Measurements from ENCODE around the gene METTL25.
A peak's percentile ranks its signal among the peaks of the same experiment; 100 is the strongest.

METTL25 gene

DNA sequence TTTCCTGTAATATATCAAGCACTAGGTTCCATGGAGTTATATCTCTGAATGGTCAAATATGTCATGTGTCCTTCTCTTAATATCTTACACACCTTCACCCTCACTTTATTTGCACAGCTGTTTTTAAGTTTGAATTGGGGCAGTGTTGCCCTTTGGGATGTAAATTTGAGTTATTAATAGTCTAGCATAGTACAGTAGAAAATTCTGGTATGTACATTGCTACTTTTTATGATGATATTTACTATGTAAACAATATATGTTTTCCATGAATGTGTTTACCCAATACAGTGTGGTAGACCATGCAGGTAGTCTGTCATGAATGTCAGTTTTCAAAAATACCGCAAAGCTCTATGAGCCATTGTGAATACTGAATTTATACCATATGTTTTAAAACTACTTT, 50.5 kb downstream of the METTL25 start:
- no peak for DNase-seq

DNA sequence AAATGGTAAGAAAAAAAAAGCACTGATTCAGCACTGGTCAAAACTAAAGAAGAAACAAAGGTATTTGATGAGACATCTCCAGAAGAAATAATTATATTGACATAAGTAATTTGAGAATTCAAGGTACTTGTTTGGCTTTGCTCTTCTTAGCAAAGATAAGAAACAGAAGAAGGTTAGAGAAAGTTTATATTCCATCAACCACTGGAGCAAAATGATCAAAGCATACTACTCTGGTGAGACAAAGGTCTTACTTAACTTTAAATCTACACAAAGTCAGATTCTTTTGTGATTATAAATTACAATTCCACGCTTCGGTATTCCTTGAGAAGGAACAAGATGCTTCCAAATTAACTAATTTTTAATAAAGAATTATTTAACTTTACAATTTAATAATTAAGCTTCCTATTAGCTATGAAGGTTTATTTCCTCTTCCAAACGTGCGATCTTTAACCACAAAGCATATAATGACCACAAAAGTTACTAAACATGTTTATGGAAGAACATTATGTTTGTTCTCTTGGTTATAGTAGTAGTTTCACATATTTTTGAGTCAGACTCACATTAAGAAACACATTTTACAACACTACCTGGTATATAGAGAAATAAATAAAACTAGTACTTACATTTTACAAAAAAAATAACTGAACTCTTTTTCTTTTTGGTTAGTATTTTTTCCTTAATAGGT, 53.4 kb downstream of the METTL25 start:
- no peak for DNase-seq

DNA sequence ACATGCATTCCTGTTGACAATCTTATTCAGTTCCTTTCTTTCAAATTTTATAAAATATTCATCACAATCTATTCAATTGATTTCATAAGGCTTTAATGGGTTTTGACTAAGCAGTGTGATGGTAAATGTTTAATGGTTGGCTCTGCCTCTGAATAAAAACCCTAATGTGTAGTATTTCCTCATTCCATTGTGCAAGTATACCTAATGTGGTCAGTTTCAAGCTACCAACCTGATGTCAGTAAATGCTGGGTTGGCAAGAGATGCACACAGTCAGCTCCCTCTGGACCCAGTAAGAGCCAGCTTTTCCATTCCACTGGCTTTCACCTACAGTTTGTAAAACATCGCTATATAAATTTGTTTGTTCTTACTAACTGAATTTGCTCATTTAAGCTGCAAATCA, 53.9 kb downstream of the METTL25 start:
- DNase-seq, result no peak

DNA sequence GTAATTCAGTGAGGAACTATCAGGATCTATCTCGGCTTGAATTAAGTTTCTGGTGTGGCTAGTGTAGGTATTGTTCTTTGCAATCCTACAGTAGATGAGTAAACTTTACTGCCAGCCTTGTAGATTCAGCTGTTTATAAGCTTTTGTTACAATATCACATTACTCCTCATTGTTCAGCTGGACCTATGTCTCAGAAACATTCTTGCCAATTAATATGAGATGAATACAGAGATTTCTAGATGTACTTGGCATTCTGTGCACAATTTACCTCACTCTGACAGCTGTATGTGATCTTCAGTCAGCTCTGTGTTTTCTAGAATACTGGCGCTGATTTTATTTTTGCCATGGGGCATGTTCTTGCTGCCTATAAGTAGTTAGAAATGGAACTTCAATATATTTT, 55.7 kb downstream of the METTL25 start:
- no peak for DNase-seq

DNA sequence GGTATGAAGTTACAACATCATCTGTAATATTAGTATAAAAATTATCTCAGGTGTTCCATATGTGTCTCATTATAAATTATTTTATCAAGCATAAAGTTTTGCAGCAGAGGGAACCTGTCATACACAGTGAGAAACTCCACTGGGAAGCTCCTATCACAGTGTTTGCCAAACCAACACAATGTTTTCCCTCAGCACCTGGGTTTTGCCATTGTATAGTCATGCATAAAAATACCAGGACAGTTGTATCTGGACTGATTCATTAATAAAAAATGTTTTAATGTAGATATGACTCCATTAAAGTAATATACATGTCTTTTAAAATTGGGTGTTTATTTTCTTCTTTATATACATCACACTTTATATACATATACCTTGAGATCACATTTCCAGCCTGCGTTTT, 56.6 kb downstream of the METTL25 start:
- DNase-seq, result no peak

DNA sequence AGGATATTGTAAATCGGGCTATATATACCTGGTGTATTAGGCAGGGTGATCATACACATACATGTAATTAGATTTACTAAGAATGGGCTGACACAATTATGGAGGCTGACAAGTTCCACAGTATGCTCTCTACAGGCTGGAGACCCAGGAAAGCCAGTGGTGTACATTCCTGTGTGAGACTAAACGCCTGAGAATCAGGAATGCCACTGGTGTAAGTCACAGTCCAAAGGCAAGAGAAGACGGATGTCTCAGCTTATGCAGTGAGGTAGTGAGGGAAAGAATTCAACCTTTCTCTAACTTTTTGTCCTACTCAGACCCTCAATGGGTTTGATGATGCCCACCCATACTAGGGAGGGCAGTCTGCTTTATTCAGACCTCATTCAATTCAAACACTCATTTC, 57.1 kb downstream of the METTL25 start:
- no peak for DNase-seq

DNA sequence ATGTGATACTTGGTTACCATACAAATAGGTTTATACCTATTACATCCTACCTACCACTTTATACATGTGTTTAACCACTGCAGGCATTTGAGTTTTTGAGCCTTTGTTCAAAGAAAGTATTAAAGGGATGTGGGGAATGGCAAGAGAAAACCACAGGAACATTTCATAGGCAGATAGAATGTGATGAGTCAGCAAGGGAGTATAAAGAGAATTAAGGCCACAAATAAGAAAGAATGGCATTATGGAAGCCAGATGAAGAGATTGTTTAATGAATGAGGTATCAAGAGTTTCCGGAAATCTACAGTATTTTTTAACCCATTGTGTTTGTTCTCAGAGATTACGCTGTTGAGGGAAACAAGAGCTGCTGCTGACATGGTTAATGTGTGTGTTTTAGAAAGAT, 66.9 kb downstream of the METTL25 start:
- no peak for DNase-seq

DNA sequence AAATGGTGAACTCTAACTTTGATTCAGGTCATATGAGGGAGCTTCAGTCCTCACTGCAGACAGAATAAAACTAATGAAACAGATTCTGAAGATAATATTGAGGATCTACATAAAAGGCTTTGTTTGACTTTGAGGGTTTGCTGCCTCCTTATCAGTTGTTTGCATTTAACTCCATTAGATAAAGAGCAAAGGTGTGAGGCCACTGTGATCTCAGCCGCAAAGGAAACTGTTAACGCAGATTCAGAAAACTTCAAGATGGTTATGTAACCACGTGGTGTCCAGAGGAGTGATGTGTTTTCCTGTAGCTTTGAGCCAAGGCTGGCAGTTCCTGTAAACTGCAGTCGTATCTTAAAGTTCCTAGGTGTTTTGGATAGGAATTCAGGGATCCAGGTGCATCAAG, 67.8 kb downstream of the METTL25 start:
- DNase-seq, result no peak

DNA sequence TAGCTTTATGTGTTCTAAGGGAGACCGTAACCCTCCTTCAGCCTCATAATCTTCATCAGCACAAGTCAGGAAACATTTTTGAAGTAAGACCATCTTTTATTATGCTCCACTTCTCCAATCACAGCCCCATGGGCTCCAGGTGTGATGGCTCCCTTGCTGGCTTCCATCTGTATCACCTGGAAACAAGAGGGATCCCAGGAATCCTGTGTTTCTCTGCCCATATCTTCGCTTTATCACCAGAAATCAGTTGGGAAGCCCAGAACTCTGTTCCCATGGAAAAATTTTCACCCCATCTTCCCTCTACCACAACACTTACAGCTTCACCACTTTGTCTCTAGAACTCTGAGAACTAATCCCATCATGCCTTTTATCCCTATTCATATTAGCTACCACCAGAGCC, 68.3 kb downstream of the METTL25 start:
- DNase-seq, result no peak

DNA sequence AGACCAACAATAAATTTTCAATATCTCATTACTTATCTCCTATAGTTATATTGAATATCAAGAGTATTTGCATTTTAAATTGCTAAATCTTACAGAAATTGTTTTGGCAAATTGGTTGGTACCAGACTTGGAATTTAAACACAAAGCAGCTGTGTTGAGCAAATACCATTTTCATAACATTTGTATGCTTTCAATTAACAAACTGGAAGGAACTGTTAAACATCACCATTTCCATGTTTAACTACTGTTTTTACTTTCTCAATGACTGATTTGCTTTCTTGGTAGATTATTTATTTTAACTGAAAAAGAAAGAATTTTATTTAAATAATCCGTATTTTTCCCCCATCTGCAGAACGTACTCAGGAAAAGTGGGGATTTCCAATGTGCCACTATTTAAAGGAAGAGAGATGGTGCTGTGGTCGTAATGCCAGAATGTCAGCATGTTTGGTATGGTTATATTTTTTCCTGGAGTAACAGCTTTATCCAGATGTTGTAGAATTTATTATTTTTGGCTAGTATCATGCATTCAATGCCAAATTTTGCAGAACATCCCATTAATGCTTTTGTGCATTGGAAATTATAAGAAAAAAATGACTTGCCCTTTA, 72.3 kb downstream of the METTL25 start:
- DNase-seq, result no peak

DNA sequence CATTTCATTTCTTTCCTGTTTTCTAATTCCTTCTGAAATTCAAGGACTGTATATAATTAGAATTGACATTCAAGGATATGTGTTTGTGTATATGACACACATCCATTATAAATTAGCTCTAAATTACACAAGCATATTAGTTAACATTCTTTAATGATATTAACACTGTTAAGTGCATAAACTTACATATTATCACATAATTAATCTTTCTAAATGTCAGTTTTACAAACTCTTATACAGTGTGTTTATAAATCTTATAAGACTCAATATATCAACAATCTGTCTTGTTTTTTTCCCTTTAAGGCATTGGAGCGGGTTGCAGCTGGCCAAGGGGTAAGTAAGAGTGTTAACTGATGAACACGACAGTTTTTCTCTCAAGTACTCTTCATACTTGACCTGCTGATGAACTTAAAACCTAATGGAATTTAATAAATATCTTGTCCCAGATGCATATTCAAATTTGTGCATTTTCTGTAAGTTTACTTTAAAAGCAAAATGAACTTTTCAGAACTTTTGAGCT, 76.1 kb downstream of the METTL25 start:
- DNase-seq, result no peak

DNA sequence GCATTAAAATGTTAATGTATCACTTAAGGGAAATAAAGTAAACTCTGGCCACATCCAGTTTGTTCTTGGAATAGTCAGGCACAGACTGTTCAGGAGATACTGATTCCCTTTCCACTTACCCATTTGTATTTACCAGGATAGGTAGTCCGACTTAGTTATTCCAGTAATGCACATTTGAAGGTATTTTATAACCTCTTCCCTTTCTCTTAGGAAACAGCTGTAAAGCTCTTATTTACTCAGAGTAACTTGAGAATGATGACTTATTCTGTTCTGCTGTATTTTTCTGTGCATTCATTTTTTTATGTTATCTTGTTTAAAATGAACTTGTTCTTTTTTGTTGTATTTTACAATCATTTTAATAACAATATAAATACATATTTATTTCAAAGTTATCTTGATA, 78.0 kb downstream of the METTL25 start:
- no peak for DNase-seq

DNA sequence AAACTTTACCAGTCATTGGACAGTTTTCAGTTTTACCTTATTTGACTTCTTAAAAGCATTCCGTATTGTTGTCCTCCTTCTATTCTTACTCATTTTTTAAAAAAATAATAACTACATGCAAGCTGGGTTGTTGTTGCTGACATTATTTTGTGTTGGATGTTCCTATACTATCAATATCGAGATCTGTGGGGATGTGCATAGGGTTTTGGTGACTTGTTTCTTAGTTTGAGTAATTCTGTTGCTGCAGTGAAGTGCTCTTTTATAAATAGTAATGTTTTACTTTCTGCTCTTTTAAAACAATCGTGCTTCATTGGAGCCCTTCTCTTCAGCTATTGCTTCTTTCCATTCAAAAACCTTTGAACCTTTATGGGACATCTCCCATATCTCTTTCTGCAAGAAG, 79.4 kb downstream of the METTL25 start:
- no peak for DNase-seq

DNA sequence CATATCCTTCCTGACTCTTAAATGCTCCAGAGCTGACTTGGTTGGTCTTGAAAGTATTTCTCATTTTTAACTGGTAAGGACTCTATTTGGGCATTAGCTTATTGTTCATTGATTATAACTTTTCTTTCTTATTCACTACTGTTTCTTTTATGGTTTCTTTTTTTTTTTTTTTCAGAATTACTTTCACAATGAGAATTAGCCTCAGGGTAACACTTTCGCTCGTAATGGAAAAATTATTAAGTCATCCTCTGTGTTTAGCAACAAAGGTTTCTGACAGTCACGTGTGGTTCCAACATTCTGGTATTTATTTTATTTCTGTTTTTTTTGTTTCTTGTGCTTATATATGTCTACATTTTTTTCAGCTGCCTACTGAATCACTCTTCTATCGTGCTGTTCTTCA, 80.0 kb downstream of the METTL25 start:
- DNase-seq, result no peak

DNA sequence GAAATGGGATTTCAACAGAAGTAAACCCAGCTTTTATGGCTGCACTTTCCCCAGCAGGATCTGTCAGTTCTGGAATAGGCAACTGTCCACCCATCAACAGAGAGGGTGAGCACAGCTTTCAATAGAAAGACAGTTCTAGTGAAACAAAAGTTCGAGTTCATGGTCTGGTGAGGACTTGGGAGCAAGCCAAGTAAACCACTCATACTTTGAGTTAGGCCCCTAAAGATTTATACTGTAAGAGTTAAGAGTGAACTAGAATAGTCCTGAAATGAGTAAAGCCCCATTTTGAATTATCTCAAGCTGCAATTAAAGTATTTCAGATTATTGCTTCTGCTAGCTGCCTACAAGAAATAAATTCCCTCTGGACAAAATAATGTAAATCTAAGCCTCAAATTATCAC, 82.6 kb downstream of the METTL25 start:
- DNase-seq, result no peak

DNA sequence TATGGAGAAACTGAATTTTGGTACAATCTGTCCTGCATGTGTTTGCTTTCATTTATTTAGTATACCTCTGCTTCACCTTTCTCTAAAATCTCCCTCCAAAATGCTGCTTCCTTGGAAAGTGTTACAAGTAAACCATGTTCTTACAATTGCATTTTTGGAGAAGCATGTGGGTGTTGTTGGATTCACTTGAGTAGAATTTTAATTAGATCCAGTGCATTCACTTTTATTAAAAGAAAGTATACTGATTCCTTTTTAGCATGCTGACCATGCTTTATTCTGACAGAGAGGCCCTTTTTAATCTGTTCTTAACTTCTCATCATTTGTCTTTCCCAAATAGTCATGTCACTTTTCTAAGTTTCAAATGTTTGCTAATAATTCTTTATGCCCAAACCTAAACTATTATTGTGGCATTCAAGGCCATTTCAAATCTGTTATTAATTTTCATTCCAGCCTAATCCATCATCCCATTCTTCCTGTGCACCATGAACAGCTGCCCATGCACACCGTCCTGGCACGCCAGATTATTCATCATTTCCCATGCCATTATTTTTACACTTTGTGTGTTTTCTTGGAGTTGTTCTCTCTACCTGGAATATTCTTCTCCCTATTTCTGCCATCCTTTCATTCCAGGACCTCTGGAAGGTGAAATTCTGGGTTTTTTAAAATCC, 90.7 kb downstream of the METTL25 start:
- no peak for DNase-seq

DNA sequence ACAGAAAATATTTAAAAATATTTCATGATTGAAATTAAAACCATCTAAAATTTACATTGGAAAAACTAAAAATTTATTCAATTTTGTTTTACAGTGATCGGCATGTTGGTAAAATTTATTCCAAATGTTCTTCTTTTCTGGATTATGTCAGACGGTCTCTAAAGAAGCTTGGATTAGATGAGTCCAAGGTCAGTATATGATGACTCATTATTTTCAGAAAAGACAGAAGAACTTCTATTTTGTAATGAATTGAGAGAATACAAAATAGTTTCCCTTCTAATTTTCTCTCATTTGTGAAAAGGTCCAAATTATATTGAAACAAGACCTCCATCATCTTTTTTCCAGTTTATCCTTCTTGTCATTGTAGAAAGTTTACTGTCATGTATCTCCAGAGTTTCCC, 98.3 kb downstream of the METTL25 start:
- no peak for DNase-seq

DNA sequence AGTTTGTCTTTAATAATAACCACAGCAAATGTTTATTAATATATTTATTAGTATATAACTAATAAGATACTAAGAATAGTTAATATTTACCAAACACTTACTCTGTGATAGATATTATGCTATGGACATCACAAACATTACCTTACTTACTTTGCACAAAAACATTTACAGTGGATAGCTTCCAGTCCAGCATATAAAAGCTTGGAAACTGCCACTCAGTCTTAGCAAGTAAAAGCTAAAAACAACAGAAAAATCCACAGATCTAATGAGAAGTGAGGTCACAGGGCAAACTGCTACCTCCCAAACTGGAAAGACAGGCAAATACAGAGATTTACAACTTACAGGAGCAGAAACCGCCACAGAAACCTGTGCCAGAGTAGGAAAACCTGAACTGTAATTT, 99.8 kb downstream of the METTL25 start:
- no peak for DNase-seq

DNA sequence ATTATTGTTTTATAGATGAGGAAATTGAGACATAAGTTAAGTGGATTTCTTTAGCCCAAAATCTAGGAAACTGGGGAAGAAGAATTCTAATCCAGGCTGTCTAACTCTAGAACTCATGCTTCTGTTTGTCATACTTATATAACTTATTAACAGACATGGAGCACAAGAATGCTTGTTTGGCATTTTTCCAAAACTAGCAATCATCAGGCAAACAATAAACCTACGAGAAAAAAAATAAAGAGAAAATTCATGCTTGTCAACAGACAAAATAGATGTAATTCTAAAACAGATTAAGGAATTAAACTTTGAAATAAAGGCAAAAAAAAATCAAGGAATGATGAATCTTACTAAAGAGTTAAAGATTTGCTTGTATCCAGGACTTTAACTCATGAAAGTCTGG, 103.1 kb downstream of the METTL25 start:
- DNase-seq, result no peak

DNA sequence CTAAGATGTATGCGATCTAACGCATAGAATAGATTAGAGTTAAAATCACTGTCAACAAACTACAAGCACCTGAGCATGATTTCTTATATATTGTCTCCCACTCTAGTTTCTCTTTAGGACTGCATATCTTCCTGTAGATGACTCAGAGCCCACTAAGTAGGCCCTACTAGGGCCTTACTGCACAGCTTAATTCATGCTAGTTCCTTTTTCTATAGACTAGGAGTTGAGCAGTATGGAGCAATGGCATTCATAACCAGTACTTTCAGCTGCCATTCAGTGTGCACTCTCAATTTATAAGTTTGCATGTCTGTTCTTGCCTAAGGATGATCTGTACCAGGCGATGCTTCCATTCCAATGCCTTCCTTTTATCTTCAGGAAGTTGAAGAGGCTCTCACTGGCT, 103.5 kb downstream of the METTL25 start:
- DNase-seq, result peak; percentile 66

DNA sequence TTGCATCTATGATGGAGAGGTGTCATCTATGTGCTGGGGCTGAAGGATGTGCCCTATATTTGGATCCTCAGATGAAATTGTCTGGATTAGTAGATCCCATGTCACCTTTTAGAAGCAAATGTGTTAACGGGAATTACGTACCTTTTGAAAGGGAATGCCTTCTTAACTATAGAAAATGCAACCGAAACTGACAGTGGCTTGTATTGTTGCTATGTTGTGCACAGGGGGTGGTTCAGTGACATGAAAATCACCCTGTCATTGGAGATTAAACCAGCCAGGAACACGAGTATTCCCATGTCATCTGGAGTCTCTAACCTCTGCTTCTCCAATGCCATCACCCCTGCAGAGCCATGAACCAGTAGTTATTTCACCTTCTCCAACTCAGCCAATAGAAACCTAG, 110.2 kb downstream of the METTL25 start:
- DNase-seq, result no peak

DNA sequence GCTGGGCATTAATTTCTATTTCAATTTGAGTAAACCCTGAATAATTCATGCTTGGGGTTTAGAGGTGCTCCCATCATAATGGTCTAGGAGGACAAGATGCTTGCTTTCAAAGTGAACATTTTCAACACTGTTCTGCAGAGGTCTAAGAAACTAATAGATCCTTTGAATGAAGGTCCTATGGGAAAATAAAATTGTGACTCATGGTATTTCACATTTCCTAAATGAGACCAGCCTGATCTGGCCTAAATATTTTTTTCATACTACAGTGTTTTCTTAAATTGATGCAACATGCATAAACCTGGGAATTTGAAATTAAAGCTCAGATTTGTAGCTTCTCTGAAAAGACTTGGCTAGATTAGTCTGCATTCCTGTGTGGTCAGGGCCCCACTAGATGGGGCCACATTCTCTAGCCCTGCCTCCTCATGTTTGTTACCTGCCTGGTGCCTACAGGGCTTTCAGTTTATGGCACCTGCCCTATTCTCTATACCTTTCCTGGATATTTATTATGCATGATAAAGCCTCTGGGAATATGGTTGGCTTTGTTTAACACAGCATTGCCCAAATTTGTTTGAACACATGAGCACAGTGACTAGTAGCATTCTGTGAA, 112.7 kb downstream of the METTL25 start:
- no peak for DNase-seq

DNA sequence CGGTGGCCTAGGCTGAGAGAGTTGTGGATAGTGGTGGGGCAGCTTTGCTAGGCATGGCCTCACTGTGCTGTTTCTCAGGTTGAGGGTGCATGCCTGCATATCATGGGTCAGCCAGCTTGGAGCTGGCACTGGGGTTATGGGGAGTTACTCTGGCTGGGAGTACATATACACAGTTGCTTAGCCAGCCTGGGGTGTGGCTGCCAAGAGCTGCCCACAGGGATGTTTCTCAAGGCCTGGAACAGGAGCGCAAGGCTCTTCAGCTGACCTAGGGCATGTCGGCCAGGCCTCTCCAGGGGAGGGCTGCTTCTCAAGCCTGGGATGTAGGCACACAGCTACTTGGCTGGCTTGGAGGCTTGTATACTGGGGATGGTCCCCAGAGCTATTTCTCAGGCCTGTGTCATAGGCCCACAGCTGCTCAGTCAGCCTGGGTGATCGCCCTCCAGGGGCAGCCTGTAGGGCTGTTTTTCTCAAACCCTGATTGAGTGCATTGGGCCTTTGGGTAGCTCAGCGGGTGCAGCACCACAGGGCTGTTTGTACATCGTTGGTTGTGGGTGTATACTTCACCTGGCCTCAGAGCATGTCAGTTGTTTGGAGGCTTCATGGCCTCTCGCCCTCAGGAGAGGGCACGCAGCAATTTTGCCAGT, 114.9 kb downstream of the METTL25 start:
- no peak for DNase-seq
